Psoas muscle (tissue), 8 donors: ENCODE data around the gene TENT4A. TPM values are rescaled to one million over a fixed set of nuclear protein-coding genes. Genes with fewer than 3 reads are reported as not detected.
"Not testable (repeated sequence)": the region's sequence is repeated elsewhere in the genome, so short reads cannot be mapped to it uniquely, and the experiment has no call there.

Experiments
- ATAC-seq, 4 donors: fragments of 200-7000 bp; cut with Tn5 transposase; one replicate each; pipeline ENCODE4 v1.9.1; 2020; ENCODE audit warnings: moderate library complexity in 3 of 4, mild to moderate bottlenecking in 2 of 4
- DNase-seq, 2 donors: peaks; one replicate each; pipeline ENCODE4 v3.0.0-alpha.2; 2020
- H3K27ac ChIP-seq: fragments of 200-600 bp; one replicate; pipeline ENCODE4 v1.8.0; 2022
- H3K27me3 ChIP-seq, 3 donors: fragments of 200-600 bp in 1 of 3; one replicate each; pipeline versions ENCODE4 v1.6.1 to v1.8.0; 2013 to 2022; ENCODE audit warnings: low read length in 2 of 3, mild to moderate bottlenecking in 2 of 3, moderate library complexity in 1 of 3; ENCODE audit not compliant: insufficient read depth in 3 of 3
- H3K36me3 ChIP-seq, 2 donors: fragments of 200-600 bp in 1 of 2; one replicate each; pipeline versions ENCODE4 v1.6.1 to v1.8.0; 2013 to 2022; ENCODE audit warnings: low read depth in 1 of 2, mild to moderate bottlenecking in 1 of 2, moderate library complexity in 1 of 2; ENCODE audit not compliant: insufficient read depth in 1 of 2
- H3K4me1 ChIP-seq: fragments of 200-600 bp; one replicate; pipeline ENCODE4 v1.8.0; 2022
- H3K4me3 ChIP-seq: fragments of 200-600 bp; one replicate; pipeline ENCODE4 v1.8.0; 2022; ENCODE audit warnings: mild to moderate bottlenecking
- H3K9me3 ChIP-seq: fragments of 200-600 bp; one replicate; pipeline ENCODE4 v1.8.0; 2022
- CTCF ChIP-seq: fragments of 200-600 bp; IDR thresholded peaks from one replicate; pipeline ENCODE4 v1.8.0; 2022; ENCODE audit warnings: antibody characterized with exemption
- WGBS, 3 donors: extraction: QIAGEN DNeasy Blood & Tissue Kit; methylation state at CpG; one replicate each; pipeline versions ENCODE4 v1.1.6 to v1.1.7; 2013; 5-methylcytosine and 5-hydroxymethylcytosine counted together
- intact Hi-C, 2 donors: fragments of 100-400 bp; cut with DNase I; formaldehyde crosslinking; loops; one replicate each; pipeline versions ENCODE4 v1.11.0 to v1.14.2; 2022
- long read RNA-seq, 2 donors: library from polyadenylated mRNA; unstranded; transcript quantifications; one replicate each; pipeline ENCODE4 v2.0.0, GENCODE V29; 2021
- polyA plus RNA-seq, 3 donors: library from polyadenylated mRNA; stranded (reverse); fragments of 200-250 nt; gene quantifications; one replicate each; pipeline ENCODE4 v1.2.3, GENCODE V29; 2013
- total RNA-seq, 4 donors: library from RNA; stranded (reverse); fragmentation: NEBNext Ultra II Directional in 2 of 4; extraction: Animal tissue kit (Norgen Biotek cat#: 25700) in 2 of 4; gene quantifications; one replicate each; pipeline versions ENCODE4 v1.2.1 to v1.2.4, GENCODE V29; 2021 to 2023
- donor health status: healthy with polysubstance abuse.
- donor health status: DM: no; HTN: no; CAD: no; lungs with moderate emphysema.
- donor health status: Bipolar disorder and iron deficiency.
- donor health status: healthy.
- donor health status: DM: yes; HTN: yes; CAD: no.
- donor health status: DM: no; HTN: no; CAD: no.
- donor health status: DM: no; HTN: no; CAD: no.
- donor health status: DM: yes; HTN: yes; CAD: no.

TENT4A gene
- total RNA-seq (10 to 100 TPM in 3 of 4 donors, 1 to 10 TPM in 1; 8.7 to 19.2 (median 15.2) TPM), polyA plus RNA-seq (10 to 100 TPM in 1 of 3 donors, 1 to 10 TPM in 2; 5.0 to 12.7 (median 8.0) TPM)
- long read RNA-seq, donor 1, full-length matches to known transcripts, result 6 of 11 reads
- long read RNA-seq, donor 1, partial matches to known transcripts, result 5 of 11 reads
- long read RNA-seq, donor 1, other reads (novel, unspliced or antisense), result 0 of 11 reads
- long read RNA-seq, donor 2, full-length matches to known transcripts, result 12 of 22 reads
- long read RNA-seq, donor 2, partial matches to known transcripts, result 4 of 22 reads
- long read RNA-seq, donor 2, other reads (novel, unspliced or antisense), result 6 of 22 reads

GRCh38 chr5:6713274-6714225, at the start of gene TENT4A:
TSS of gene TENT4A (plus strand) at chr5:6713432. CDS start at chr5:6713984, 552 bp downstream.
- Histone ChIP-seq H3K27ac (peak within 1 kb of the TSS; percentile 99), H3K27me3 (no peaks in the 10 kb centered on the region), H3K36me3 (no peaks in the 10 kb centered on the region), H3K4me1 (peaks cover 44% of the 10 kb centered on the region), H3K9me3 (no peaks in the 10 kb centered on the region), H3K4me3 (peak within 1 kb of the TSS; percentile 91)
- intact Hi-C loops, result loop anchor here (2.0 to 10.0 kb wide), 3 partner anchors 81 to 259 kb away; partner anchors contain the start of genes NSUN2 (in 2 of the 2) and SRD5A1 (in 2 of the 2)
- DNase-seq (peak; percentile 66 to 78), ATAC-seq (no peak)
- WGBS, 3 donors, result 0 to 1% (median 1%) methylated on average over 8 to 168 of the region's 174 CpGs
- no peak for TF ChIP-seq CTCF

GRCh38 chr5:6666762-6667161, 46.5 kb upstream of the TENT4A start:
- no peak for TF ChIP-seq CTCF
- intact Hi-C loops, result no loop called here

GRCh38 chr5:6667648-6668047, 45.6 kb upstream of the TENT4A start:
- Histone ChIP-seq H3K36me3 (peaks cover 0 to 5% of the 10 kb centered on the region in 2 donors), H3K9me3 (no peaks in the 10 kb centered on the region), H3K27me3 (no peaks in the 10 kb centered on the region), H3K4me3 (no peak overlapping the region), H3K27ac (no peak overlapping the region), H3K4me1 (no peaks in the 10 kb centered on the region)
- no peak for ATAC-seq
- intact Hi-C loops, result no loop called here
- 92 to 96% (median 93%) methylated on average over 5 of the region's 5 CpGs for WGBS, 3 donors
- no peak for TF ChIP-seq CTCF
- DNase-seq, result no peak

More at GRCh38 chr5:6666762-6667161, 46.5 kb upstream of the TENT4A start:
- no peak for ATAC-seq
- Histone ChIP-seq H3K27me3 (no peaks in the 10 kb centered on the region), H3K27ac (no peak overlapping the region), H3K36me3 (peaks cover 0 to 5% of the 10 kb centered on the region in 2 donors), H3K9me3 (no peaks in the 10 kb centered on the region), H3K4me1 (no peaks in the 10 kb centered on the region), H3K4me3 (no peak overlapping the region)
- 90 to 96% (median 93%) methylated on average over 15 of the region's 15 CpGs for WGBS, 3 donors
- DNase-seq, result no peak

DNA sequence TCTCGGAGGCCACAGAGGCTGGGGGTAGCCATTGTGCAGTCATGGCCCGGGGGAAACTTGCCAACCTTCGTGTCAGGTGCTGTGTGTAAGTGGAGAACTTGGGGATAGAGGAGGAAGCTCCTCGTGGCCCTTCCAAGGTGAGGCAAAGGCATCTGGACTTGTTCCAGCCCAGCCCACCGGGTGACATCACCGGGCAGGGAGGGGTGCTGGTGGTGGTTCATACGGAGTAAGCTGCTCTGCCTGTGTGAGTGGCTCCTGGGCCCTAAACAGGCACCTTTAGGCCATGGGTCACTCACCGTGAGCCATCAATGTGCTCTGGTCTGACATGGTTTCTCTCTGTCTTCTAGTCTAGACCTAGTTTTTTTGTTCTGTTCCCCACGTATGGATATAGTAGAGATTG, 44.5 kb upstream of the TENT4A start:
- intact Hi-C loops, ATAC-seq, H3K36me3 ChIP-seq, H3K4me3 ChIP-seq, H3K27ac ChIP-seq, H3K9me3 ChIP-seq, H3K4me1 ChIP-seq, DNase-seq, H3K27me3 ChIP-seq: not testable (repeated sequence)
- WGBS, 3 donors, result 76 to 81% (median 76%) methylated on average over 9 of the region's 9 CpGs

- ATAC-seq (no peak), DNase-seq (no peak)
- Histone ChIP-seq H3K27ac (no peak overlapping the region), H3K4me1 (no peaks in the 10 kb centered on the region), H3K4me3 (no peak overlapping the region), H3K36me3 (no peaks in the 10 kb centered on the region), H3K27me3 (no peaks in the 10 kb centered on the region), H3K9me3 (no peaks in the 10 kb centered on the region)
- no peak for TF ChIP-seq CTCF
- WGBS, 3 donors, result 74 to 90% (median 80%) methylated on average over 5 of the region's 5 CpGs
- intact Hi-C loops, result no loop called here
Measured at GRCh38 chr5:6673031-6673430, 40.2 kb upstream of the TENT4A start.
